ENCODE measurements around the gene ADRM1. TPM values are rescaled to one million over a fixed set of nuclear protein-coding genes. Genes with fewer than 3 reads are reported as not detected.

The ADRM1 gene
- polyA plus RNA-seq, 2 donors: 84.9 to 117 TPM

DNA sequence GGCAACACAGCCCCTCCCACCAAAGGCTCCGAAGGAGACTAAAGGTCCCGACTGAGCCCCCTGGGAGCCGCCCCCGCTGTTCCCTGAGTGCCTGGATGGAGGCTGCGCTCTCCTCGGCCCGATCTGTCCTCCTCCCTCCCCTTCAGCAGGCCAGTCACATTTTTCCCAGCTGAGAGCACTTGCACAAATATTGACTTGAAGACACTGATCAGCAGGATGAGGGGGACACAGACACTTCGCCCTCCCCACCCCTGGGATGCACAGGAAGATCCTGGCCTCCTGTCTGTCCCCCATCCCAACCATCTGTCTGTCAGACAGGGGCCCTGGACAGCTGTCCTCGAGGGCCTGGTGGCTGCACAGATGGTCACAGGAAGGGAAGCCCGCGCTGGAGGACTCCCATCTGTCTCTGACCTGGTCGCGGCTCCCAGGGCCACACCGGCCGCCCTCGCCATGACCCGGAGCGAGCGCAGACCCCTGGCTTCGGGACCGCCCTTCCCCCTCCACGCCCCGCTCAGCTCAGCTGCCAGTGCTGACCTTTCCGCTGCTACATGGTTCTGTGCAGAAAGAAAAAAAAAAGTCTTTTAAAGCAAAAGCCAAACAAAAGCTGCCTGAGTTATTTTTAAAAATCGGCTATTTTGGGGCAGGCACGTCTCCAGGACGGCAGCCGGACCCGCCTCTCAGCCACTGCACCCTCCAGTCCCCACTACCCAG is 53.2 kb downstream of the ADRM1 start:
- Histone ChIP-seq H3K27ac (ENCODE audit: low read depth in 2 of 2, low read length in 1 of 2) (peak overlapping the region; percentile 75 to 87), H3K36me3 (ENCODE audit: control insufficient read depth in 2 of 2, insufficient read depth in 2 of 2, low read length in 1 of 2) (peaks cover 2 to 13% of the 10 kb centered on the region in 2 donors), H3K9me3 (ENCODE audit: control insufficient read depth in 2 of 2, insufficient read depth in 1 of 2, low read depth in 1 of 2, low read length in 1 of 2) (peaks cover 0 to 2% of the 10 kb centered on the region in 2 donors), H3K27me3 (ENCODE audit: control insufficient read depth in 1 of 2, insufficient read depth in 2 of 2, low read length in 2 of 2) (no peaks in the 10 kb centered on the region), H3K4me1 (ENCODE audit: control insufficient read depth in 2 of 2, insufficient read depth in 2 of 2, low read length in 1 of 2) (peaks cover 29 to 76% of the 10 kb centered on the region in 2 donors), H3K4me3 (ENCODE audit: low read depth in 1 of 2, low read length in 2 of 2) (no peak overlapping the region)
- WGBS, 2 donors: 30 to 34% methylated on average over 22 to 29 of the region's 29 CpGs

DNA sequence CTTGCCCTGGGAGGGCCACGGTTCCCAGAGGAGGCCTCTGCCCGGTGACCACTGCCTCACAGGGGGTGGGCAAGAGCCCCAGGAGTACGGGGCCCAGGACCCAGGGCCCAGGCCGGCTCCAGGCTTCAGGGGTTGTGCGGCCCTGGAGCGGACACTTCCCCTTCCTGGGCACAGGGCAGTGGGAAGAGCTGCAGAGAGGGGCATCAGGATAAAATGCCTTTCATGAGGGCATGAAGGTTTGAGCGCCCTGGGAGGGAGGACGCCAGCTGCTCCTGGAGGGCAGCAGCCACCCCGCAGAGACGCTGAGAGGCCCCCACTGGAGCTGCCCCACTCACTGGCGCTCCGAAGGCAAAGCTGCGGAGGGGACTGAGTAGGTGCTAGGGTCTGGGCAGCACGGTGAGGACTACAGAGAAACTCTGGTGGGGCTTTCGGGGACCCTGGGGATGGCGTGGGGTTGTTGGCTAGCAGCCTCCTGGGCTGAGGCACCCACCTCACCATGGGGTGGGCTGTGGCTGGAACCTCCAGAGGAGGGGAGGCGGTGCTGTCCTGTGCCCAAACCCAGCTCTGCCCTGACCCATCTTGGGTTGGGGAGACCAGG is 53.9 kb downstream of the ADRM1 start:
- Histone ChIP-seq H3K27me3 (ENCODE audit: control insufficient read depth in 1 of 2, insufficient read depth in 2 of 2, low read length in 2 of 2) (no peaks in the 10 kb centered on the region), H3K9me3 (ENCODE audit: control insufficient read depth in 2 of 2, insufficient read depth in 1 of 2, low read depth in 1 of 2, low read length in 1 of 2) (no peaks in the 10 kb centered on the region), H3K27ac (ENCODE audit: low read depth in 2 of 2, low read length in 1 of 2) (peak overlapping the region; percentile 60 to 87), H3K4me3 (ENCODE audit: low read depth in 1 of 2, low read length in 2 of 2) (no peak overlapping the region), H3K4me1 (ENCODE audit: control insufficient read depth in 2 of 2, insufficient read depth in 2 of 2, low read length in 1 of 2) (peaks cover 35 to 75% of the 10 kb centered on the region in 2 donors), H3K36me3 (ENCODE audit: control insufficient read depth in 2 of 2, insufficient read depth in 2 of 2, low read length in 1 of 2) (peaks cover 0 to 8% of the 10 kb centered on the region in 2 donors)
- WGBS, 2 donors: 44 to 54% methylated on average over 17 of the region's 17 CpGs

DNA sequence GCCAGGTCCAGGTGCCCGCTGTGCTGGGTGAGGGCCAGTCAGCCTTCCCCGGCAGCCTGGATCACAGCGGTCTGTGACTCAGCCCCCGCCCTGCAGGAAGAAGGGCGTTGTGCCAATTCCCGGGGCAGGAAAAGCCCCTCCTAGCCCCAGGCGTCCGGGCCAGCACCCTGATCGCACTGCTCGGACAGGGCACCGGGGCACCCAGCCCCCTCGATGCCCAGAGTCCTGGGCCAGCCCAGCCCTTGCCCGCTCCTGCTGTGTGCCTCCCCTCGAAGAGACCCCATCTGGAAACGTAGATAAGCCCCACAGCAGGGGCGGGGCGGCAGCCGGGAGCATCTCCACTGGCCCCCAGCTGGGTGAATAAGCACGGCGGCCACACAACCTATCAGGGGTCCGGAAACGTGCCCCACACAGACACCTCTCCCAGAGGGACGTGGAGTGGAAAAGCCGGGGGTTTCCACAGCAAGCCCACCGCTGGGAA is 54.4 kb downstream of the ADRM1 start:
- Histone ChIP-seq H3K36me3 (ENCODE audit: control insufficient read depth in 2 of 2, insufficient read depth in 2 of 2, low read length in 1 of 2) (peaks cover 0 to 9% of the 10 kb centered on the region in 2 donors), H3K4me3 (ENCODE audit: low read depth in 1 of 2, low read length in 2 of 2) (no peak overlapping the region), H3K27me3 (ENCODE audit: control insufficient read depth in 1 of 2, insufficient read depth in 2 of 2, low read length in 2 of 2) (no peaks in the 10 kb centered on the region), H3K27ac (ENCODE audit: low read depth in 2 of 2, low read length in 1 of 2) (peak overlapping the region; percentile 60 to 87), H3K9me3 (ENCODE audit: control insufficient read depth in 2 of 2, insufficient read depth in 1 of 2, low read depth in 1 of 2, low read length in 1 of 2) (no peaks in the 10 kb centered on the region), H3K4me1 (ENCODE audit: control insufficient read depth in 2 of 2, insufficient read depth in 2 of 2, low read length in 1 of 2) (peaks cover 38 to 78% of the 10 kb centered on the region in 2 donors)
- WGBS, 2 donors: 16 to 34% methylated on average over 25 of the region's 25 CpGs

DNA sequence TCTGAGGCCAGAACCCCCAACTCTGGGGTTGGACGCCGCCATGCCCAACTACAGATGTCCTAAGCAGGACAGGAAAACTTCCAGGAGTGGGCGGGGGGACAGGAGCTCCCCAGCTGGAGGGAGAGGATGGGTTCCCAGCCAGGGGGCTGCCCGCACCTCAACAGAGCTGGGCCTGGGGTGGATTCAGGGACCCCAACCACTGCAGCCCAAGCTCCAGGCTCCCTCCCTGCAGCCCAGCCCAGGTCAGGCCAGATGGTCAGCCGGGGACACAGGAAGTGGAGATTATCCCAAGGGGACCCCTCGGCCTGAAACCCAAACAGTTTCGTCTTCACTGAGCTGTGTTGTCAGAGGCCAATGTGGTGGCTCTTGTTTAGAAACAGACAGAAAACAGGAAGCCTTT is 54.9 kb downstream of the ADRM1 start:
- H3K27me3 ChIP-seq (ENCODE audit: control insufficient read depth in 1 of 2, insufficient read depth in 2 of 2, low read length in 2 of 2): no peaks in the 10 kb centered on the region
- H3K4me3 ChIP-seq (ENCODE audit: low read depth in 1 of 2, low read length in 2 of 2): no peak overlapping the region
- 40 to 56% methylated on average over 6 to 7 of the region's 7 CpGs for WGBS, 2 donors
- peak overlapping the region; percentile 60 to 87 for H3K27ac ChIP-seq (ENCODE audit: low read depth in 2 of 2, low read length in 1 of 2)
- peaks cover 0 to 9% of the 10 kb centered on the region in 2 donors for H3K36me3 ChIP-seq (ENCODE audit: control insufficient read depth in 2 of 2, insufficient read depth in 2 of 2, low read length in 1 of 2)
- peaks cover 39 to 78% of the 10 kb centered on the region in 2 donors for H3K4me1 ChIP-seq (ENCODE audit: control insufficient read depth in 2 of 2, insufficient read depth in 2 of 2, low read length in 1 of 2)
- H3K9me3 ChIP-seq (ENCODE audit: control insufficient read depth in 2 of 2, insufficient read depth in 1 of 2, low read depth in 1 of 2, low read length in 1 of 2): no peaks in the 10 kb centered on the region

Other genes starting within 250 kb of the ADRM1 start
- 1 to 10 TPM; 4.2 to 5.8 TPM for gene TAF4, start 237.1 kb upstream of the ADRM1 start, polyA plus RNA-seq
- 10 to 100 TPM; 12.3 to 20.2 TPM for gene LSM14B, start 180.5 kb upstream of the ADRM1 start, polyA plus RNA-seq
- 100 to 1,000 TPM in 1 of 2 donors, 10 to 100 TPM in 1; 96.8 to 294 TPM for gene PSMA7, start 159.6 kb upstream of the ADRM1 start, polyA plus RNA-seq
- gene SS18L1, start 159.2 kb upstream of the ADRM1 start, polyA plus RNA-seq: 10 to 100 TPM in 1 of 2 donors, 1 to 10 TPM in 1; 5.5 to 14.7 TPM
- 10 to 100 TPM; 19.4 to 25.4 TPM for gene MTG2, start 120.0 kb upstream of the ADRM1 start, polyA plus RNA-seq
- under 1 TPM in 1 of 2 donors, not detected in 1; 0.02 TPM for gene HRH3, start 82.7 kb upstream of the ADRM1 start, polyA plus RNA-seq
- 10 to 100 TPM; 31.2 to 32.3 TPM for gene OSBPL2, start 64.5 kb upstream of the ADRM1 start, polyA plus RNA-seq
- 100 to 1,000 TPM in 1 of 2 donors, 10 to 100 TPM in 1; 79.9 to 329 TPM for gene LAMA5, start 64.3 kb downstream of the ADRM1 start, polyA plus RNA-seq
- 1,000 to 10,000 TPM; 4,370 to 5,155 TPM for gene RPS21, start 84.1 kb downstream of the ADRM1 start, polyA plus RNA-seq
- 1 to 10 TPM; 1.6 to 2.4 TPM for gene CABLES2, start 104.3 kb downstream of the ADRM1 start, polyA plus RNA-seq
- 10 to 100 TPM in 1 of 2 donors, 1 to 10 TPM in 1; 4.0 to 16.8 TPM for gene RBBP8NL, start 124.5 kb downstream of the ADRM1 start, polyA plus RNA-seq
- gene GATA5, start 173.0 kb downstream of the ADRM1 start, polyA plus RNA-seq: under 1 TPM; 0.01 to 0.04 TPM

Measured in esophagus (tissue), 2 donors.